MCF 10A (cell line): ENCODE results near the gene MGAT5B. TPM values are rescaled to one million over a fixed set of nuclear protein-coding genes. Genes with fewer than 3 reads are reported as not detected.
"Not testable (repeated sequence)": the region's sequence is repeated elsewhere in the genome, so short reads cannot be mapped to it uniquely, and the experiment has no call there.

ENCODE experiments used
- BruUV-seq: library from RNA; stranded (reverse); fragments of 400-500 nt; replicated peaks from 2 replicates; lab custom pipeline; 2021; lab: Mats Ljungman, UMichigan
- CTCF ChIA-PET: fragments of 300-600 bp; sonication (Branson Sonifier 250); formaldehyde crosslinking; extraction: SDS; loops from one replicate; lab custom pipeline; 2021; ENCODE audit warnings: antibody characterized with exemption, inconsistent platforms; lab: Yijun Ruan, JAX
- POLR2A ChIA-PET: fragments of 300-600, 350-650 bp; sonication (Branson Sonifier 250); formaldehyde crosslinking; extraction: SDS; loops from one replicate; lab custom pipeline; 2020; ENCODE audit warnings: antibody characterized with exemption, inconsistent platforms; lab: Yijun Ruan, JAX
- DNase-seq: peaks from one replicate; pipeline ENCODE4 v3.0.0-alpha.2; 2018; ENCODE audit not compliant: unreplicated experiment
- H3K27ac Mint-ChIP-seq: one replicate; pipeline ENCODE4 v1.8.0; 2022; ENCODE audit warnings: mild to moderate bottlenecking, low read depth, mixed read lengths; ENCODE audit not compliant: unreplicated experiment
- H3K27me3 Mint-ChIP-seq: one replicate; pipeline ENCODE4 v1.8.0; 2022; ENCODE audit warnings: mixed read lengths; ENCODE audit not compliant: insufficient read depth, unreplicated experiment
- H3K36me3 Mint-ChIP-seq: one replicate; pipeline ENCODE4 v1.8.0; 2022; ENCODE audit warnings: mild to moderate bottlenecking, moderate library complexity, mixed read lengths; ENCODE audit not compliant: insufficient read depth, unreplicated experiment
- H3K4me1 Mint-ChIP-seq: one replicate; pipeline ENCODE4 v1.8.0; 2022; ENCODE audit warnings: mixed read lengths; ENCODE audit not compliant: insufficient read depth, unreplicated experiment
- H3K4me3 Mint-ChIP-seq: one replicate; pipeline ENCODE4 v1.8.0; 2022; ENCODE audit warnings: mild to moderate bottlenecking, moderate library complexity, mixed read lengths; ENCODE audit not compliant: unreplicated experiment
- H3K9me3 Mint-ChIP-seq: one replicate; pipeline ENCODE4 v1.8.0; 2022; ENCODE audit warnings: mixed read lengths; ENCODE audit not compliant: unreplicated experiment
- CTCF ChIP-seq: fragments of 200-600 bp; IDR thresholded peaks from one replicate; pipeline ENCODE4 v1.8.0; 2022; ENCODE audit warnings: antibody characterized with exemption, mild to moderate bottlenecking; ENCODE audit not compliant: unreplicated experiment
- intact Hi-C: fragments of 100-400 bp; cut with micrococcal nuclease; formaldehyde crosslinking; loops from 2 replicates; pipeline ENCODE4 v1.14.1; 2022
- total RNA-seq: library from RNA; stranded (reverse); gene quantifications from 2 replicates; pipeline ENCODE4 v1.2.3, GENCODE V29; 2022

MGAT5B gene
- total RNA-seq, 1 experiment from 2014 or later, result 1.7 TPM

GRCh38 chr17:76973040-76973439 is 104.8 kb downstream of the MGAT5B start:
- Mint-ChIP-seq H3K27ac (no peak overlapping the region), H3K9me3 (peaks cover 9% of the 10 kb centered on the region), H3K4me3 (no peak overlapping the region), H3K4me1 (no peaks in the 10 kb centered on the region), H3K27me3 (peaks cover 79% of the 10 kb centered on the region), H3K36me3 (no peaks in the 10 kb centered on the region)
- DNase-seq, result no peak
- no TSS peak for BruUV-seq
- no peak for TF ChIP-seq CTCF
- intact Hi-C loops, result no loop called here
- CTCF ChIA-PET, result no interaction called here
- POLR2A ChIA-PET, result no interaction called here

GRCh38 chr17:76974721-76975120 is 106.5 kb downstream of the MGAT5B start:
- DNase-seq, result no peak
- Mint-ChIP-seq H3K4me3 (no peak overlapping the region), H3K9me3 (peaks cover 17% of the 10 kb centered on the region), H3K4me1 (no peaks in the 10 kb centered on the region), H3K27ac (no peak overlapping the region), H3K36me3 (no peaks in the 10 kb centered on the region), H3K27me3 (peaks cover 81% of the 10 kb centered on the region)
- intact Hi-C loops, result no loop called here
- BruUV-seq, result no TSS peak
- ChIA-PET POLR2A (no interaction called here), CTCF (interaction anchor here (0.6 kb wide), 1 partner anchor 82 kb away, joined by 3 read pairs; no protein-coding TSS in a partner anchor)
- no peak for TF ChIP-seq CTCF

- BruUV-seq, result not testable (repeated sequence)
- H3K27me3 Mint-ChIP-seq, result peaks cover 68% of the 10 kb centered on the region
These were observed 109.8 kb downstream of the MGAT5B start for GRCh38 chr17:76978050-76978449.

GRCh38 chr17:76981545-76982295 is 113.5 kb downstream of the MGAT5B start:
- Mint-ChIP-seq H3K36me3 (no peaks in the 10 kb centered on the region), H3K4me3 (no peak overlapping the region), H3K27me3 (peaks cover 51% of the 10 kb centered on the region)

More at GRCh38 chr17:76978050-76978449, 109.8 kb downstream of the MGAT5B start:
- H3K4me1 Mint-ChIP-seq, intact Hi-C loops, POLR2A ChIA-PET, CTCF ChIA-PET, H3K4me3 Mint-ChIP-seq, H3K27ac Mint-ChIP-seq, DNase-seq, H3K36me3 Mint-ChIP-seq: not testable (repeated sequence)
- peaks cover 17% of the 10 kb centered on the region for H3K9me3 Mint-ChIP-seq

More at GRCh38 chr17:76981545-76982295, 113.5 kb downstream of the MGAT5B start:
- Mint-ChIP-seq H3K4me1 (no peaks in the 10 kb centered on the region), H3K27ac (no peak overlapping the region), H3K9me3 (peaks cover 10% of the 10 kb centered on the region)
- ChIA-PET POLR2A (no interaction called here), CTCF (no interaction called here)
- DNase-seq, result no peak
- no TSS peak for BruUV-seq
- TF ChIP-seq CTCF, result no peak
- intact Hi-C loops, result no loop called here
